Measurements from ENCODE around the gene CYB561.

DNA sequence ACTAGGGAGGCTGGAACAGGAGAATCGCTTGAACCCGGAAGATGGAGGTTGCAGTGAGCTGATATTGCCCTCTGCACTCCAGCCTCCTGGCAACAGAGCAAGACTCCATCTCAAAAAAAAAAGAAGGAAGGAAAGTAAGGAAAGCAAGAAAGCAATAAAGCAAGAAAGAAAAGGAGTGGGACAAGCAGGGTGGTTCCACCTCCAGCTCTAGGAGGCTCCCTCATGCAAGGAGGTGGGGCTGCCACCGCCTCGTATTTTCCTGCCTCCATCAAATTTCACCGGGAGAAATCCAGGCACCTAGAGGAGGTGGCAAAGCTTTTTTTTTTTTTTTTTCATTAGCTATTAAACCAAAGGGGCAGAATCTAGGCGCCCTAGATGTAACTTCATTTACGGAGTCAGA, 1.0 kb downstream of the CYB561 start:
- TF ChIP-seq TARDBP (IDR thresholded peaks at IDR 0.05): no peak
- TF ChIP-seq BHLHE40 (IDR thresholded peaks at IDR 0.05; ENCODE audit: borderline replicate concordance): no peak
- no peak for TF ChIP-seq FOXA1 (IDR thresholded peaks at IDR 0.05)
- TF ChIP-seq SUZ12 (IDR thresholded peaks at IDR 0.05): no peak
- no peak for TF ChIP-seq CTBP1 (IDR thresholded peaks at IDR 0.05; ENCODE audit: borderline replicate concordance)
- no peak for TF ChIP-seq SP1 (IDR thresholded peaks at IDR 0.05)
- no peak for TF ChIP-seq ARNT (IDR thresholded peaks at IDR 0.05)
- TF ChIP-seq NFRKB (IDR thresholded peaks at IDR 0.05): no peak
- no peak for TF ChIP-seq LEF1 (IDR thresholded peaks at IDR 0.05; ENCODE audit: borderline replicate concordance)
- no peak for TF ChIP-seq ELF4 (IDR thresholded peaks at IDR 0.05)

All from HEK293T (cell line).